Right cardiac atrium (tissue), 5 donors: ENCODE results near the gene DCAF8. TPM values are rescaled to one million over a fixed set of nuclear protein-coding genes. Genes with fewer than 3 reads are reported as not detected.

Experiments
- ATAC-seq, 2 donors: fragments of 200-7000 bp; cut with Tn5 transposase; one replicate each; pipeline versions ENCODE4 v1.8.0 to v1.9.1; 2020; ENCODE audit warnings: moderate library complexity in 2 of 2, mild to moderate bottlenecking in 1 of 2
- DNase-seq, 3 donors: peaks; one replicate each; pipeline ENCODE4 v3.0.0-alpha.2; 2020
- H3K27ac ChIP-seq: one replicate; pipeline ENCODE4 v1.5.1; 2013; ENCODE audit warnings: mild to moderate bottlenecking, low read length, control low read depth, moderate library complexity
- H3K27me3 ChIP-seq: one replicate; pipeline ENCODE4 v1.6.1; 2013; ENCODE audit not compliant: control insufficient read depth, insufficient read depth
- H3K4me1 ChIP-seq: one replicate; pipeline ENCODE4 v1.6.1; 2013; ENCODE audit warnings: low read length; ENCODE audit not compliant: control insufficient read depth, insufficient read depth
- H3K4me3 ChIP-seq: one replicate; pipeline ENCODE4 v1.5.1; 2013; ENCODE audit warnings: low read length, control low read depth
- H3K9me3 ChIP-seq: one replicate; pipeline ENCODE4 v1.6.1; 2013; ENCODE audit warnings: low read length; ENCODE audit not compliant: control insufficient read depth
- WGBS: extraction: QIAGEN DNeasy Blood & Tissue Kit; methylation state at CpG from one replicate; pipeline ENCODE4 v1.1.7; 2013; 5-methylcytosine and 5-hydroxymethylcytosine counted together
- intact Hi-C, 4 donors: fragments of 100-400 bp; cut with DNase I; formaldehyde crosslinking; loops; one replicate each; pipeline versions ENCODE4 v1.11.0 to v1.14.0; 2022 to 2023
- polyA plus RNA-seq: library from polyadenylated mRNA; stranded (reverse); fragments of 200-250 nt; gene quantifications from one replicate; pipeline ENCODE4 v1.2.3, GENCODE V29; 2013
- total RNA-seq, 4 donors: library from RNA; stranded (reverse); fragmentation: NEBNext Ultra II Directional; extraction: Animal tissue kit (Norgen Biotek cat#: 25700); gene quantifications; one replicate each; pipeline ENCODE4 v1.2.1, GENCODE V29; 2021
- donor health status: healthy with polysubstance abuse.
- donor health status: DM: no; HTN: yes; CAD: no.
- donor health status: DM: no; HTN: no; CAD: no.
- donor health status: DM: no; HTN: yes; CAD: no; lungs with severe emphysema.
- donor health status: DM: yes; HTN: yes; CAD: no.

DCAF8 gene
- total and polyA plus RNA-seq, 5 donors: 97.8 to 152 (median 113) TPM

DNA sequence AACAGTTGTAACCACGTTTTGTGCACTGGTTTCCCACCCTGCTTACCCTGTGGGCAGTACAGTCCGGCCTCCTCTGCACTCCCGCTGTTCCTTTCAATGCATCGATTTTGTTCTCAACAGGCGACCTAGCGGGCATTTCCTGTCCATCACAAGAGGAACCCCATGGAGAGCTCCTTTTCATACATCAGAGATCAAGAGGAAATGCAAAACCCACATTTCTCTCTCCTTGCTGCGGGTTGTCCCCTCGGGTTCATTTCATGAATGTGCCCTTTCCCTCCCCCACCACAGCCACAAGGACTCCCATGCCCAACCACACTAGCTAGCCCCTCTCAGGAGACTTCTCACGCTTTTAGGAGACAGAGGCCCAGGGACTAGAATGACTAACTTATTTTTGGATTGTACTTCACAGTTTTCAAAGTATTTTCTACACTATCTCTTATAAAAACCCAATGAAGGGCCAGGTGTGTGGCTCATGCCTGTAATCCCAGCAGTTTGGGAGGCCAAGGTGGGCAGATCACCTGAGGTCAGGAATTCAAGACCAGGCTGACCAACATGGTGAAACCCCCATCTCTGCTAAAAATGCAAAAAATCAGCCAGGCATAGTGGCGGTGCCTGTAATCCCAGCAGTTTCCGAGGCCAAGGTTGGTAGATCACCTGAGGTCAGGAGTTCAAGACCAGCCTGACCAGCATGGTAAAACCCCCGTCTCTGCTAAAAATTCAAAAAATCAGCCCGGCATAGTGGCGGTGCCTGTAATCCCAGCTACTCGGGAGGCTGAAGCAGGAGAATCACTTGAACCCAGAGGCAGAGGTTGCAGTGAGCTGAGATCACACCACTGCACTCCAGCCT is 92.6 kb downstream of the DCAF8 start:
- no peak for DNase-seq
- no peaks in the 10 kb centered on the region for H3K27me3 ChIP-seq
- no peak for ATAC-seq
- H3K4me3 ChIP-seq: no peak overlapping the region
- H3K27ac ChIP-seq: no peak overlapping the region
- H3K4me1 ChIP-seq: no peaks in the 10 kb centered on the region
- H3K9me3 ChIP-seq: no peaks in the 10 kb centered on the region
- WGBS: 59% methylated on average over 15 of the region's 15 CpGs
- intact Hi-C loops: no loop called here

DNA sequence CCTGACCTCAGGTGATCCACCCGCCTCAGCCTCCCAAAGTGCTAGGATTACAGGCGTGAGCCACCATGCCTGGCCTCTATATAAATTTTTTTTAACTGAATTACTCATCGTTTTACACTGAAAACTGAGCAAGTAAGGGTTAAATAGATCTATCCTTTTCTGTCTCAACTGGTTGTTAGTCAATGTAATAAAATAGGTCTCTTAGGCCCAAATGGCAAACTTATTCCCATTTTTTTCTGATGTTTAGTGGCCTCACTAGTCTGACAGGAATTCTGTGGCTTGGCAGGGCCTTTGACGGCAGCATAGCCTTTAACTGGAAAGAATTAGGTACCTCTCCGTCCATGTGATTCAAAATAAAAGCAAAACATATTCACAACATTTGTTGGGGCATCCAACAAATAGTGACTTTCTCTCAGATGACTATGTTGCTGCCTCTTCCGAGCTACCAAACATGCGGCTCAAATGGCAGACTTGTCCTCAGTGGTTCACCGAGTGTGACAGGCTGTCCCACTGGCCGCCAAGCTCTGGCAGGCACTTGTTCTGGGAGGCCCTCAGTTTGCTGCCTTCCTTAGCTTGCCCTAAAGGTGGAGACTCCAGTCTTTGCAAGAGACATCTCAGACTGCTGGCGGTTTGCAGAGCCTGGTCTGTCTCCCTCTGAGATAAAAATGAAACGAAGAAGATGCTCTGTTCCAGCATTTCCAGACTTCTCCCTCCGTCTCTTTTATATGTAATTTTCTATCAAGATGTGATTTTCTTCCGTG is 93.6 kb downstream of the DCAF8 start:
- intact Hi-C loops: no loop called here
- ATAC-seq (no peak), DNase-seq (no peak)
- no peaks in the 10 kb centered on the region for H3K4me1 ChIP-seq
- 74% methylated on average over 13 of the region's 13 CpGs for WGBS
- H3K9me3 ChIP-seq: no peaks in the 10 kb centered on the region
- no peaks in the 10 kb centered on the region for H3K27me3 ChIP-seq
- no peak overlapping the region for H3K4me3 ChIP-seq
- no peak overlapping the region for H3K27ac ChIP-seq

DNA sequence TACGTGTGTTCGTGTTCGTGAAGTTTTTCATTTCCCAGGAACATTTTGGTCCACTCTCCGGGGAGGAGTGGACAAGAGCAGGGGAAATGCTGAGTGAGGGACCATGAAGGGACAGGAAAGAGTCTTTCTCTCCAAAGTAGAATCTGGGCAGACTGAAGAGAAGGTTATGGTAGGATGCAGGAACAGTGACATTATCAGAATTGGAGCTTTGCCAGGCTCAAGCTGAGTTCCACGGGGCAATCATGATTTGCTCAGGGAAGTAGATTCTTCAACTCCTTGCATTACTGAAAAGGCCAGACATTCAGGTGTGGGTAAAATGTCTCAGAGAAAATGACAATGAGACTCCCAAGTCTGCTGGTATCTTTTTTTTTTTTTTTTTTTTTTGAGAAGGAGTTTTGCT is 94.3 kb downstream of the DCAF8 start:
- 70% methylated on average over 5 of the region's 5 CpGs for WGBS
- intact Hi-C loops: no loop called here
- ATAC-seq (no peak), DNase-seq (no peak)
- H3K27me3 ChIP-seq: no peaks in the 10 kb centered on the region
- H3K4me3 ChIP-seq: no peak overlapping the region
- no peaks in the 10 kb centered on the region for H3K4me1 ChIP-seq
- no peak overlapping the region for H3K27ac ChIP-seq
- no peaks in the 10 kb centered on the region for H3K9me3 ChIP-seq

DNA sequence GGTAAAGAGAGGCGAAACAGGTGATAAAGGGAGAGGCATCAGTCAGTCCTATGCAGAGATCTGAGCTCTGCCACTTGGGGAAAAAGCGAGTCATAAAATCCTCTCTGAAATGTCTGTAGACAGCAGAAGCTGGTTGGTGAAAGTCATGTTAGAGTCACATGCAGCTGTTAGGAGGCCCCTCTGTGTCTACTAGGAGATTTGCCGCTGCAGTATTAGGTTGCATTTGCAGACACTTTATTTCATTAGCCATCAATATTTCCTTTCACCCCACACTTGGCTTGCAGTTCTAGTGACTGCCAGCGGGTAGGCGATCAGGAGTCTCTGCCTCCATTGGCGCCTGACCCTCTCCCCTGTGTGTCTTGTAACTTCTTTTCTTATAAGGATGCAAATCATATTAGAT is 94.8 kb downstream of the DCAF8 start:
- no peak for ATAC-seq
- Histone ChIP-seq H3K27ac (no peak overlapping the region), H3K27me3 (no peaks in the 10 kb centered on the region), H3K4me1 (no peaks in the 10 kb centered on the region), H3K4me3 (no peak overlapping the region), H3K9me3 (no peaks in the 10 kb centered on the region)
- intact Hi-C loops: no loop called here
- 91% methylated on average over 6 of the region's 6 CpGs for WGBS
- DNase-seq: no peak

DNA sequence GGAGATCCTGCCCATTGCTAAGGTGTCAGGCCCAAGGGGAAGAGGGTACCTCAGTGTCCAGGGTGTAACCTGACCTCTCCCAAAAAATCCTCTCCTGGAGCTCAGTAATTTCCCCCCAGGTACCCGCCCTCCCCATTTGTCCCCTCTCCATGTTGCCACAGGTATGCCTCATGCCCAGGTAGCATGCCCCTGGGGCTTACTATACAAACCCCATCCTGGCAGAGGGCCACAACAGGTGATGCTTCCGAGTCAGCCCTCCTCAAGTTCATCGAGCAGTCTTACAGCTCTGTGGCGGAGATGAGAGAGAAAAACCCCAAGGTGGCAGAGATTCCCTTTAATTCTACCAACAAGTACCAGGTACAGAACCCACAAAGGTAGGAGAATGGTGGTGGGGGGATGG is 95.3 kb downstream of the DCAF8 start:
- Histone ChIP-seq H3K4me3 (no peak overlapping the region), H3K27ac (no peak overlapping the region), H3K9me3 (no peaks in the 10 kb centered on the region), H3K27me3 (no peaks in the 10 kb centered on the region), H3K4me1 (no peaks in the 10 kb centered on the region)
- DNase-seq (no peak), ATAC-seq (no peak)
- 86% methylated on average over 4 of the region's 4 CpGs for WGBS
- intact Hi-C loops: no loop called here

DNA sequence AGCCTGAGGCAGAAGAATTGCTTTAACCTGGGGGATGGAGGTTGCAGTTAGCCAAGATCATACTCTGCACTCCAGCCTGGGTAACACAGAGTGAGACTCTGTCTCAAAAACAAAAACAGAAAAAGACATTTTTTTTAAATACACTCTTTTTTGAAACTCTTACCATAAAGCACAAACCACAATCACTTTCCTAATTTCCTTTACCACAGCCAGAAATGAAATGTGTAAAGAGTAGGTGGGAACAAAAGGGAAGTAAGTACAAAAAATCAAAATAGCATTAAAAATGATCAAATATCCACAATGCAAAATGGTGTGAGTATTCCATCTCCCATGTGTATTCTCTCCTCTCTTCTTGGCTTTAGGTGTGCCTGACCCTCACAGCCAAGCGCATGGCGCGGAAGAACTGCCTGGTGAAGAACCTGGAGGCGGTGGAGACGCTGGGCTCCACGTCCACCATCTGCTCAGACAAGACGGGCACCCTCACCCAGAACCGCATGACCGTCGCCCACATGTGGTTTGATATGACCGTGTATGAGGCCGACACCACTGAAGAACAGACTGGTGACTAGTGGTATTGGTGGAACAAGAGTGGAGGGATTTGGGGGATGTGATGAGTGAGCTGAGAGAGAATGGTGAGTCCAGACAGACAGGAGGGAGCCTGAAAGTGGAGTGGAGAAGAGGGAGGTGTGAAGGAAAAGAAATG is 96.0 kb downstream of the DCAF8 start:
- 78% methylated on average over 12 of the region's 12 CpGs for WGBS
- ATAC-seq (no peak), DNase-seq (no peak)
- no peak overlapping the region for H3K4me3 ChIP-seq
- H3K9me3 ChIP-seq: no peaks in the 10 kb centered on the region
- no peaks in the 10 kb centered on the region for H3K27me3 ChIP-seq
- H3K27ac ChIP-seq: no peak overlapping the region
- H3K4me1 ChIP-seq: no peaks in the 10 kb centered on the region
- intact Hi-C loops: no loop called here

Other genes starting within 250 kb of the DCAF8 start
- 1 to 10 TPM; 4.0 to 4.6 (median 4.3) TPM for gene PIGM, start 230.6 kb downstream of the DCAF8 start, total RNA-seq
- gene PIGM, start 230.6 kb downstream of the DCAF8 start, polyA plus RNA-seq: 2.7 TPM
- gene KCNJ10, start 192.4 kb downstream of the DCAF8 start, total RNA-seq: under 1 TPM; 0.11 to 0.31 (median 0.20) TPM
- gene KCNJ10, start 192.4 kb downstream of the DCAF8 start, polyA plus RNA-seq: 0.14 TPM
- not detected for gene KCNJ9, start 181.0 kb downstream of the DCAF8 start, total RNA-seq
- gene KCNJ9, start 181.0 kb downstream of the DCAF8 start, polyA plus RNA-seq: not detected
- 10 to 100 TPM; 18.3 to 24.2 (median 19.8) TPM for gene IGSF8, start 163.9 kb downstream of the DCAF8 start, total RNA-seq
- gene IGSF8, start 163.9 kb downstream of the DCAF8 start, polyA plus RNA-seq: 18.2 TPM
- gene ATP1A2, start 146.8 kb downstream of the DCAF8 start, total RNA-seq: 100 to 1,000 TPM; 150 to 323 (median 257) TPM
- 89.6 TPM for gene ATP1A2, start 146.8 kb downstream of the DCAF8 start, polyA plus RNA-seq
- gene ATP1A4, start 110.9 kb downstream of the DCAF8 start, total RNA-seq: under 1 TPM in 3 of 4 donors, not detected in 1; 0.08 to 0.43 (median 0.28) TPM
- 0.07 TPM for gene ATP1A4, start 110.9 kb downstream of the DCAF8 start, polyA plus RNA-seq
- gene CASQ1, start 72.0 kb downstream of the DCAF8 start, total RNA-seq: 10 to 100 TPM in 3 of 4 donors, 1 to 10 TPM in 1; 9.5 to 24.7 (median 15.3) TPM
- gene CASQ1, start 72.0 kb downstream of the DCAF8 start, polyA plus RNA-seq: 33.3 TPM
- 100 to 1,000 TPM; 169 to 223 (median 197) TPM for gene PEA15, start 57.2 kb downstream of the DCAF8 start, total RNA-seq
- 219 TPM for gene PEA15, start 57.2 kb downstream of the DCAF8 start, polyA plus RNA-seq
- gene PEX19, start 22.6 kb upstream of the DCAF8 start, total RNA-seq: 100 to 1,000 TPM in 2 of 4 donors, 10 to 100 TPM in 2; 97.4 to 113 (median 105) TPM
- 42.5 TPM for gene PEX19, start 22.6 kb upstream of the DCAF8 start, polyA plus RNA-seq
- 100 to 1,000 TPM; 115 to 140 (median 121) TPM for gene COPA, start 80.7 kb upstream of the DCAF8 start, total RNA-seq
- 69.1 TPM for gene COPA, start 80.7 kb upstream of the DCAF8 start, polyA plus RNA-seq
- gene NCSTN, start 80.8 kb upstream of the DCAF8 start, total RNA-seq: 10 to 100 TPM; 67.1 to 84.3 (median 70.3) TPM
- gene NCSTN, start 80.8 kb upstream of the DCAF8 start, polyA plus RNA-seq: 60.7 TPM
- under 1 TPM in 1 of 4 donors, not detected in 3; 0.09 TPM for gene NHLH1, start 104.5 kb upstream of the DCAF8 start, total RNA-seq
- 0.05 TPM for gene NHLH1, start 104.5 kb upstream of the DCAF8 start, polyA plus RNA-seq
- 10 to 100 TPM in 2 of 4 donors, 1 to 10 TPM in 2; 8.3 to 11.4 (median 9.5) TPM for gene VANGL2, start 138.0 kb upstream of the DCAF8 start, total RNA-seq
- gene VANGL2, start 138.0 kb upstream of the DCAF8 start, polyA plus RNA-seq: 4.7 TPM